NCI-H1105 treated with DMSO at 0.1 percent for 48 hours (cell line): ENCODE data around the gene NXPH2.

Experiments used
- DNase-seq: peaks from one replicate; lab custom pipeline; 2025; lab: John Stamatoyannopoulos, UW

NXPH2 gene

DNA sequence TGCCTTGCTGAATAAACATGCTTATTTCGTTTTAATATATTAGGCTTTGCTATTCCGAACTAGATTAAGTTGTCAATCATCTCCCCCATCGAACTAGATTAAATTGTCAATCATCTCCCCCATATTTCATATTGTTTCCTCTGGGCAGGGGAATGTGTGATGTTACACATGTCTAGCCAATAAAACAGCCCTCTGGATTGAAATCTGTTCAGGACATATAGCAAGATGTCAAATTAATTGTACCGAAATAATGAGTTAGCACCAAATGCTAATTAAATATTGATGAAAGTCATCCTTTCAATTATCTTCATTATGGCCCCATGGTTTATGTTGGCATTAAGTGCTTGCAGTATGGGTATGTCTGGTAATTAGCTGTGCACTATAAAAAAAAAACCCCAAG is 143.1 kb downstream of the NXPH2 start:
- no peak for DNase-seq

DNA sequence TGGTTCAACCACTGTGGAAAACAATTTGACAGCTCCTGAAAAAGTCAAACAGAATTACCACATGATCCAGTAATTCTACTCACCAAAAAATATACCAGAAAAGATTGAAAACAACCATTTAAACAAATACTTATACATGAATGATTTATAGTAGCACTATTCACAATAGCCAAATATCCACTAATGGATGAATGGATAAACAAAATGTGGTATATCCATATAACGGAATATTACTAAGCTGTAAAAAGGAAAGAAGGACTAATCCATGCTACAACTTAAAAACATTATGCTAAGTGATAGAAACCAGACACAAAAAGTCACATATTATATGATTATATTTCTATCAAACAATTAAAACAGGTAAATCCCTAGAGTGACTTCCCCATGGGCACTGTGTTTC is 147.1 kb downstream of the NXPH2 start:
- DNase-seq = no peak

DNA sequence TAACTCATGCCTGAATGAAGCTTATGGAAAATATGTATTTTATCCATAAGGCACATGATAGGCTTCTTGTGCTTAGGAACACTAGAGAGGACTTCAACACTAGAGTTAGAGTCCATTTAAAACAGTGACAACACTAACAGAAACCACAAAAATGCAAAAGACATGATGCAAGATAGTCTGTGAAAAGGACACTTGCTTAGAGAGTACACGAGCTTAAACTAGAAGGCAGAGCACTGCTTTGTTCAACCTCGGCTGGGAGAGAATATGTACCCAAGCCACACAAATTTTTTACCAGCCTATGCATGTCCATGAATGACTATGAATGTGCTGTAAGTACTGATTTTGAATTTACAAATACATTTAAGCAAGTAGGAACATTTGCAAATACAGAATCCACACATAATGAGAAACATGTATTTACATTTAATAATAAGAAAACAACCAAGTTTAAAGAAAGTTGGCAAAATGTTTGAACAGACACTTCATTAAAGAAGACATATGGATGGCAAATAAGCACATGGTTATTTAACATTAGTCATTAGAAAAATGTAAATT is 148.0 kb downstream of the NXPH2 start:
- DNase-seq = no peak

DNA sequence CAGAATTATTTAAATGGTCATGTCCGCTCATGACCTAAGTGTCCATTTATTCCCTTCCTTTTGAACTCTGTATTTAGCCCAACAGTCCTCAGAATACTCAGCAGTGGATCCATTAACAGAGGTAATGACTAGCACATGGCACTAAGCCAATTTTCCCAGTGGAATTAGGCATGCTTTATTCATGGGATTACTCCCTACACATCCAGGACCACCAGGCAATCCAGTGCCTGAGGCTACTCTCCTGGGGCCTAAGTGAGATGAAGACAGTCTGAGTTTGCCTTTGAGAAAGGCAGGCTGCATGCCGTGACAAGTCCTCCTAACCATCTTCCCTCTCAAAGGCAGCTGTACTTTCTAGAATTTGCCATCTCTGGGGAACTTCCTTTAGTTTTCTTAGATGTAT is 150.0 kb downstream of the NXPH2 start:
- peak; percentile 63 for DNase-seq

DNA sequence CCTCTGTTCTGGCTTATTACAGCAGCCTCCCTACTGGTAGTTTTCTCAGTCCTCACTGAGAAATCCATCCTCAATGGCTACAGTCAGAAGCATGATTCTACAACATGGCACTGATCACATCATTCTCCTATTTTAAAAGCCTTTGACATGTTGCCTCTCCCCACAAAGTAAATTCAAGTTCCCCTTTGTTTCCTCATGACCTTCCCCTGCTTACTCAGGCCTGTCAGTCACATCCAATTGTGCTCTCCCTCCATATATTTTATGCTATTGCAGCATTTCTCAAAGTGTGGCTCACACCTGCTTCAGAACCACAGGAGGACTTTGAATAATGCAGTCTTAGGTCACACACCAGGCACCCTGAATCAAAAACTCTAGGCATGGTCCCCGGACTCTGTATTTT is 154.0 kb downstream of the NXPH2 start:
- DNase-seq = no peak

DNA sequence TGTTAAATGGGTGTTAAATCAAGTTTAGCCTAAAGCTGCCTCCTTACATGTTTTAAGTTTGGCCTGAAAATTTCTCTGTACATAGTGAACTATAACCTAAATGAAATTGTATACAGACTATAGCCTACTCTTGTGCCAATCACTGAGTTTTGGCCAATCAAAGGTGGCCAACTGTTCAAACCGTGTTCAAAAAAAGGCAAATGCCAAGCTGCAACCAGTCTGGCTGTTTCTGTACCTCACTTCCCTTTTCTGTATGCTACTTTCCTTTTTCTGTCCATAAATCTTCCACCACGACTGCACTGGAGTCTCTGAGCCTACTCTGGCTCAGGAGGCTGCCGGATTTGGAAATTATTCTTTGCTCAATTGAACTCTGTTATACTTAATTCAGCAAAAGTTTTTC is 157.6 kb downstream of the NXPH2 start:
- no peak for DNase-seq

DNA sequence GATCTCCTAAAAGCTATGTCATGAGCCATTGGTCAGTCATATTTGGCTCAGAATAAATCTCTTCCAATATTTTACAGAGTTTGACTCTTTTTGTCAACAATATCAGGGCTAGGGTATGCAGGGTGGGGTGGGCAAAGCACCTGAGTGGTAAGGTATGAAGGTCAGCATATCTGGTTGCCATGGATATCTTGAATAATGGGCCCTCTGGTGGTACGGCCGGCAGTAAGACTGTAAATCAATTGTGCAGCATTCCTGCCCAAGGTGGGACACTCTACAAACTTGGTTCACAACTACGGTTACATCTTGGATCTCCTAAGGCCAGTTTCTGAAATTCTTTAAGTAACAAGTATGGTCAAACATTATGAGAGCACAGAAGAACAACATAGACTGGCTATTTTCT is 159.1 kb downstream of the NXPH2 start:
- no peak for DNase-seq

DNA sequence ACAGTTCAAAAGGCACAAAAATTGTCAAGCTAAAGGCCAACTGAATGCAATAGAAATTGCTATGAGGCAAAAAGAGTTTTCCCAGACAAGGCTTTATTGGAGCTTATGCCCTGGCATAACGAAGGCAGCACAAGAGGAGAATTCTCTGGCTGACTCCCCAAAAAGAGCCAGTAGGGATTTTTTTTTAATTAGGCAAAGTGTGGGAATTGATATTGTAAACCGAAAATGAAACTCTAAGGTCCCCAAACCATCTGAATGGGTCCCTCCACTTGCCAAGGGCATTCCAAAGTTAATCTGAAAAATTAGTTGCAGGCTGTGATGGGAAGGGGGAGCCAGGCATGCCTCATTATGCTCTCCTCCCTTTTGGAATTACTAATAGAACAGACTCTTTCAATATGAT is 159.8 kb downstream of the NXPH2 start:
- no peak for DNase-seq
